Lower leg skin (tissue), 4 donors: Measurements from ENCODE around the gene ADGRL3. TPM values are rescaled to one million over a fixed set of nuclear protein-coding genes. Genes with fewer than 3 reads are reported as not detected.

Experiments used
- DNase-seq, 2 donors: peaks; one replicate each; pipeline ENCODE4 v3.0.0-alpha.2; 2019; ENCODE audit warnings: low spot score in 2 of 2
- H3K4me3 ChIP-seq: fragments of 200-600 bp; sonication (generic); 2 replicates; pipeline ENCODE4 v1.5.1; 2017; ENCODE audit warnings: mild to moderate bottlenecking, low read depth; ENCODE audit not compliant: poor library complexity, severe bottlenecking
- POLR2A ChIP-seq, 2 donors: fragments of 450-650 bp; IDR thresholded peaks; one replicate each; pipeline ENCODE4 v1.6.1; 2016 to 2017; ENCODE audit warnings: antibody characterized with exemption in 2 of 2, mild to moderate bottlenecking in 1 of 2, moderate library complexity in 1 of 2
- WGBS, 2 donors: methylation state at CpG; one replicate each; pipeline ENCODE4 v1.1.5; 2018; 5-methylcytosine and 5-hydroxymethylcytosine counted together
- intact Hi-C: fragments of 100-400 bp; cut with DNase I; formaldehyde crosslinking; loops from one replicate; pipeline ENCODE4 v1.15.0; 2023; ENCODE audit warnings: low total_unique reads
- total RNA-seq, 4 donors: library from RNA; depleted of rRNA; stranded (reverse); fragments of >200 nt; gene quantifications; one replicate each; pipeline ENCODE4 v1.1.0, GENCODE V29; 2016
- TF ChIP-seq, protein P1 (sequence below), 3 donors: fragments of 450-650 bp; IDR thresholded peaks; one replicate each; pipeline ENCODE4 v1.5.1; 2016; ENCODE audit warnings: antibody characterized with exemption in 3 of 3, mild to moderate bottlenecking in 3 of 3, moderate library complexity in 2 of 3

Gene ADGRL3
- total RNA-seq, 4 donors from 2014 or later = 1.8 to 21.2 (median 8.2) TPM

DNA sequence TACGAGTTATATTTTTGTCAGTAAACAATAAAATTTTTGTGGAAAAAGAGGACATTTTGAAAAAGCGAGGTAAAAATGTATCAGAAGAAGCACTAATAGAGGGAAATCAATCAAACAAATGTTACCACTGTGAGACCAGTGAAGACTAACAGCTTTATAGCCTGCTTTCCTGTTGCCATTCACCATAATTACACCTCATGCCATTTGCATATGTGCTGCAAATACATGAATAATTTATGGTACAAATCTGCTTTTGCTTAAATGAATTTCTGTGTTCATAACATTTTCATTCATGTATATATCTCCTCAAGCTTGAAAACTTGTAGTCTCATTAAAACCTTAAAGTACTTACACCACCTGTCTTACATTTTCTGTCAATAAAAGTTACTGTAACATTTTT, 830.8 kb downstream of the ADGRL3 start:
- WGBS, 2 donors = 80 to 89% methylated on average over 2 of the region's 2 CpGs
- intact Hi-C loops = no loop called here
- H3K4me3 ChIP-seq = no peak overlapping the region
- TF ChIP-seq POLR2A (IDR thresholded peaks at IDR 0.05) = no peak
- TF ChIP-seq, protein P1, sequence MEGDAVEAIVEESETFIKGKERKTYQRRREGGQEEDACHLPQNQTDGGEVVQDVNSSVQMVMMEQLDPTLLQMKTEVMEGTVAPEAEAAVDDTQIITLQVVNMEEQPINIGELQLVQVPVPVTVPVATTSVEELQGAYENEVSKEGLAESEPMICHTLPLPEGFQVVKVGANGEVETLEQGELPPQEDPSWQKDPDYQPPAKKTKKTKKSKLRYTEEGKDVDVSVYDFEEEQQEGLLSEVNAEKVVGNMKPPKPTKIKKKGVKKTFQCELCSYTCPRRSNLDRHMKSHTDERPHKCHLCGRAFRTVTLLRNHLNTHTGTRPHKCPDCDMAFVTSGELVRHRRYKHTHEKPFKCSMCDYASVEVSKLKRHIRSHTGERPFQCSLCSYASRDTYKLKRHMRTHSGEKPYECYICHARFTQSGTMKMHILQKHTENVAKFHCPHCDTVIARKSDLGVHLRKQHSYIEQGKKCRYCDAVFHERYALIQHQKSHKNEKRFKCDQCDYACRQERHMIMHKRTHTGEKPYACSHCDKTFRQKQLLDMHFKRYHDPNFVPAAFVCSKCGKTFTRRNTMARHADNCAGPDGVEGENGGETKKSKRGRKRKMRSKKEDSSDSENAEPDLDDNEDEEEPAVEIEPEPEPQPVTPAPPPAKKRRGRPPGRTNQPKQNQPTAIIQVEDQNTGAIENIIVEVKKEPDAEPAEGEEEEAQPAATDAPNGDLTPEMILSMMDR (IDR thresholded peaks at IDR 0.05) = no peak
- no peak for DNase-seq

- no peak for DNase-seq
- intact Hi-C loops = no loop called here
- TF ChIP-seq POLR2A (IDR thresholded peaks at IDR 0.05) = no peak
- TF ChIP-seq, protein P1 (IDR thresholded peaks at IDR 0.05) = no peak
- no peak overlapping the region for H3K4me3 ChIP-seq
- WGBS, 2 donors = 84 to 90% methylated on average over 5 of the region's 5 CpGs
These were observed 837.4 kb downstream of the ADGRL3 start for GRCh38 chr4:62037571-62037970.

DNA sequence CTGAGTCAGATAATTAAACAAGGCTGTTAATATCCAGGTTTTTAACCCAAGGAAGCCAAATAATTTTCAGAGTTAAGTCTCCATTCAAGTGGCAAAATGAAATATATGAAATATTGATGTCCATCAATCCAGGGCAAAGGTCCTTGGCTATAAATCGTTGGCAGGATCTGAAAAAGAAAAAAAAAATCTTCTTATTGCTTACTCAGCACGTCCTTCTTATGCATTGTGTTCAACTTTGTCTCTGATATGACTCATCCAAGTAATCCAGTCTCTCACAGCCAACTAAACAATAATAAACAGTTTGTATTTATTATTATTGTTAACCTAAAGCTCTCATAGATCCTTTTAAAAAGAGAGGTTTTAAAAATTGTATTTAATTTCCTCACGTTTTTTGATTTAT, 851.2 kb downstream of the ADGRL3 start:
- no peak for DNase-seq
- TF ChIP-seq POLR2A (IDR thresholded peaks at IDR 0.05) = no peak
- TF ChIP-seq, protein P1 (IDR thresholded peaks at IDR 0.05) = no peak
- H3K4me3 ChIP-seq = no peak overlapping the region
- intact Hi-C loops = no loop called here
- 72 to 76% methylated on average over 3 of the region's 3 CpGs for WGBS, 2 donors

DNA sequence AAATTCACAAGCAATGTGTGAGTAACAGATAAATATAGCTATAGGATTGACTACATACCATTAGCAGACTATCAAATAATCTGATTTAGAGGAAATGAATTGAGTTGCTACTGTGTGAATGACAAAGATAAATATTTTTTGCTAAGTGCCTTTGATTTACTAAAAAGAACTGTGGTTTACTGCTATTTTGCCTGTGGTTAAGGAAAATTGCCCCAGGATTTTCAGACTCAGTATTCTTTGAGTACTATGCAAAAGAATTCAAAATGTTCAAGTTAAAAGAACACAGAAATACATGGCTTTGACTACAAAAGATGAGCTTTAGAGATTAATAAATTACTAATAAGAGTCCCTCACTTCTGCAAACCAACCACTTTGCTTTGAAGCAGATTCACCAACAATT, 853.8 kb downstream of the ADGRL3 start:
- no peak for DNase-seq
- TF ChIP-seq POLR2A (IDR thresholded peaks at IDR 0.05) = no peak
- TF ChIP-seq, protein P1 (IDR thresholded peaks at IDR 0.05) = no peak
- intact Hi-C loops = no loop called here
- no peak overlapping the region for H3K4me3 ChIP-seq

DNA sequence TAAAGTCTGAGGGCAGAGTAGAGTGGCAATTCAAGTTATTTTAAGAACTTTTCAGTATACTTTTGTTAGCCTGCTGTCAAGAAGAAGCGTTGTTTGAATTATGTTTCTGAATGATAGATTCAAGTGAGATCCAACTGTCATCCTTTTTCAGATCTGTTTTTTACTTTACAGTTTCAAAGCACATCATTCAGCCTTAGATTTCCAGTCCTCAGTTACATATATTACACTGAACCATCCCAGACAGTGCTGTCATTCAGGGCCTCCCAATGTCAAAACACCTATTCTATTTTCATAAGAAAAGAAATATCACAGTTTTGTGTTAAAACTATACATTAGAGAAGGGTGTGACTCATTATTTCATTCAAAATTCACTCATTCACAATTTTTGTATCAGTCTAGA, 856.9 kb downstream of the ADGRL3 start:
- whole genome bisulfite sequencing, 2 donors = 78 to 91% methylated on average over 1 of the region's 1 CpG
- intact Hi-C loops = no loop called here
- no peak for DNase-seq
- no peak for TF ChIP-seq POLR2A (IDR thresholded peaks at IDR 0.05)
- TF ChIP-seq, protein P1 (IDR thresholded peaks at IDR 0.05) = no peak
- no peak overlapping the region for H3K4me3 ChIP-seq

- H3K4me3 ChIP-seq = no peak overlapping the region
- no peak for TF ChIP-seq POLR2A (IDR thresholded peaks at IDR 0.05)
- TF ChIP-seq, protein P1 (IDR thresholded peaks at IDR 0.05) = no peak
- intact Hi-C loops = no loop called here
- 62 to 68% methylated on average over 4 of the region's 4 CpGs for WGBS, 2 donors
- no peak for DNase-seq
These were observed 858.4 kb downstream of the ADGRL3 start for GRCh38 chr4:62058571-62058970.
